A673 (cell line): Measurements from ENCODE around the gene AKAP6.

Experiments
- CTCF ChIP-seq: fragments of 300-800, 200-600 bp; sonication (generic); conservative IDR thresholded peaks from 2 replicates; pipeline ENCODE4 v1.5.1; 2017; ENCODE audit warnings: low read depth, mild to moderate bottlenecking, antibody characterized with exemption, low read length, moderate library complexity, mixed read lengths
- EZH2 ChIP-seq: fragments of 200-600 bp; sonication (generic); IDR thresholded peaks from 2 replicates; pipeline ENCODE4 v1.6.1; 2017; ENCODE audit warnings: borderline replicate concordance, low read depth, mild to moderate bottlenecking, mixed read lengths, antibody characterized with exemption, low read length; ENCODE audit not compliant: poor library complexity, severe bottlenecking

DNA sequence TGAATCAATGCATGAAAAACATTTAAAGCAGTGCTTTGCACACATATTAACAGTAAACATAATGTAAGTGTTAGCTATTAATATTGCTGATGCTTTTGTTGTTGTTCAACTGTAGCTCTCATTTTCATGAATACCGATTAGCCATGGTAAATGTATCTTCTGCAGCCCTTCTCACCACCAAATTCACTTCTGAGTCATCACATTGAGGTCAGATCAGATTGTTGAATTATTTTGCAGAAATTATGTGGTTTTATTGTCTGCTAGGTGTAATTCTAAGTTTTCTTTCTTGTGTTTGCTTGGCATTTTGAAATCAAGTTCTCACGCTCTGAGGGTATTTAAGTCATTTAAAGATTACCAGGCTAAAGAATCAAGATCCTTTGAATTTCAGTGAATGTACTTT is 74.6 kb downstream of the AKAP6 start:
- no peak for TF ChIP-seq CTCF
- TF ChIP-seq EZH2 = no peak
